CD8-positive, alpha-beta memory T cell (primary cell): ENCODE data around the gene LRRD1. TPM values are rescaled to one million over a fixed set of nuclear protein-coding genes. Genes with fewer than 3 reads are reported as not detected.
"Not testable (repeated sequence)": the region's sequence is repeated elsewhere in the genome, so short reads cannot be mapped to it uniquely, and the experiment has no call there.

Experiments
- CTCF ChIA-PET: fragments of 350-600 bp; sonication (Branson Sonifier 250); formaldehyde crosslinking; loops from one replicate; lab custom pipeline; 2021; ENCODE audit warnings: antibody characterized with exemption; lab: Charles Lee
- POLR2A ChIA-PET: fragments of 350-600 bp; sonication (Branson Sonifier 250); formaldehyde crosslinking; loops from one replicate; lab custom pipeline; 2021; ENCODE audit warnings: antibody characterized with exemption; lab: Charles Lee
- DNase-seq, 5 donors: peaks; one replicate each; pipeline versions ENCODE4 v3.0.0 to v3.0.0-alpha.2; 2020 to 2022; ENCODE audit warnings: mixed read lengths in 1 of 5
- H3K27ac ChIP-seq: one replicate; pipeline ENCODE4 v1.7.0; 2013; ENCODE audit warnings: low read depth, mild to moderate bottlenecking, low read length, moderate library complexity
- H3K27me3 ChIP-seq: 2 replicates; pipeline ENCODE4 v1.7.0; 2013; ENCODE audit warnings: low read length, mild to moderate bottlenecking; ENCODE audit not compliant: insufficient read depth, poor library complexity, severe bottlenecking
- H3K36me3 ChIP-seq: 2 replicates; pipeline ENCODE4 v1.7.0; 2013; ENCODE audit warnings: mild to moderate bottlenecking, low read length, moderate library complexity; ENCODE audit not compliant: insufficient read depth
- H3K4me1 ChIP-seq: 2 replicates; pipeline ENCODE4 v1.7.0; 2013; ENCODE audit warnings: mild to moderate bottlenecking, low read length, moderate library complexity; ENCODE audit not compliant: insufficient read depth
- H3K4me3 ChIP-seq: 2 replicates; pipeline ENCODE4 v1.7.0; 2013; ENCODE audit warnings: mild to moderate bottlenecking, low read length
- H3K9me3 ChIP-seq: 2 replicates; pipeline ENCODE4 v1.7.0; 2013; ENCODE audit warnings: mild to moderate bottlenecking, low read length
- H3K27ac Mint-ChIP-seq, 8 donors: one replicate each; pipeline ENCODE4 v1.8.0; 2020 to 2021; ENCODE audit warnings: mixed read lengths in 8 of 8, mild to moderate bottlenecking in 6 of 8, inconsistent platforms in 3 of 8, moderate library complexity in 3 of 8
- H3K27me3 Mint-ChIP-seq, 2 donors: one replicate each; pipeline ENCODE4 v1.8.0; 2020 to 2021; ENCODE audit warnings: mixed read lengths in 2 of 2, mild to moderate bottlenecking in 1 of 2, moderate library complexity in 1 of 2
- H3K36me3 Mint-ChIP-seq, 3 donors: one replicate each; pipeline ENCODE4 v1.8.0; 2020 to 2021; ENCODE audit warnings: mixed read lengths in 3 of 3, inconsistent platforms in 1 of 3, mild to moderate bottlenecking in 1 of 3
- H3K4me1 Mint-ChIP-seq, 3 donors: one replicate each; pipeline ENCODE4 v1.8.0; 2020 to 2021; ENCODE audit warnings: mixed read lengths in 3 of 3, inconsistent platforms in 1 of 3, mild to moderate bottlenecking in 1 of 3
- H3K4me3 Mint-ChIP-seq, 7 donors: one replicate each; pipeline ENCODE4 v1.8.0; 2020 to 2021; ENCODE audit warnings: mixed read lengths in 7 of 7, mild to moderate bottlenecking in 6 of 7, moderate library complexity in 4 of 7, inconsistent platforms in 2 of 7
- H3K9me3 Mint-ChIP-seq, 5 donors: one replicate each; pipeline ENCODE4 v1.8.0; 2020 to 2022; ENCODE audit warnings: mixed read lengths in 5 of 5, mild to moderate bottlenecking in 3 of 5, moderate library complexity in 2 of 5, inconsistent platforms in 1 of 5
- polyA plus RNA-seq: library from polyadenylated mRNA; unstranded; fragments of 300-500 nt; fragmentation: Illumina TruSeq; gene quantifications from one replicate; pipeline ENCODE4 v1.2.3, GENCODE V29; 2021
- total RNA-seq, 2 experiments: library from RNA; stranded (reverse); gene quantifications; one replicate each; pipeline ENCODE4 v1.2.3, GENCODE V29; 2021

LRRD1 gene
- total and polyA plus RNA-seq, 3 experiments from 2014 or later = not detected

DNA sequence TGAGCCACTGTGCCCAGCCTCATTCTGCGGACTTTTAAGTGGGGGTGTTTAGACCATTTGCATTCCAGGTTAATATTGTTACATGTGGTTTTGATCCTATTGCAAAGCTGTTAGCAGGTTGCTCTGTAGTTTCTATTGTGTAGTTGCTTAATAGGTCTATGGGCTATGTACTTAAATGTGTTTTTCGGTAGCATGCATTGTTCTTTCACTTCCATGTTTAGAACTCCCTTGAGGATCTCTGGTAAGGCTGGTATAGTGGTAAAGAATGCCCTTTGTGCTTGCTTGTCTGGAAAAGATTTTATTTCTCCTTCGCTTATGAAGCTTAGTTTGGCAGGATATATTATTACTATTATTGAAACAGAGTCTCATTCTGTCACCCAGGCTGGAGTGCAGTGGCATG is 13.4 kb upstream of the LRRD1 start:
- Histone ChIP-seq H3K4me1 (no peaks in the 10 kb centered on the region), H3K4me3 (no peak overlapping the region), H3K27ac (no peak overlapping the region), H3K36me3 (no peaks in the 10 kb centered on the region), H3K9me3 (peaks cover 6% of the 10 kb centered on the region), H3K27me3 (no peaks in the 10 kb centered on the region)
- Mint-ChIP-seq H3K9me3 (peaks cover 16 to 41% (median 39%) of the 10 kb centered on the region in 5 donors), H3K36me3 (peaks cover 20 to 30% (median 22%) of the 10 kb centered on the region in 3 donors), H3K27ac (no peak overlapping the region), H3K4me3 (no peak overlapping the region), H3K4me1 (no peaks in the 10 kb centered on the region), H3K27me3 (peaks cover 0 to 1% of the 10 kb centered on the region in 2 donors)
- ChIA-PET CTCF (interaction anchor here (1.6 kb wide), 1 partner anchor 15 kb away, joined by 4 read pairs; no protein-coding TSS in a partner anchor), POLR2A (no interaction called here)
- no peak for DNase-seq

DNA sequence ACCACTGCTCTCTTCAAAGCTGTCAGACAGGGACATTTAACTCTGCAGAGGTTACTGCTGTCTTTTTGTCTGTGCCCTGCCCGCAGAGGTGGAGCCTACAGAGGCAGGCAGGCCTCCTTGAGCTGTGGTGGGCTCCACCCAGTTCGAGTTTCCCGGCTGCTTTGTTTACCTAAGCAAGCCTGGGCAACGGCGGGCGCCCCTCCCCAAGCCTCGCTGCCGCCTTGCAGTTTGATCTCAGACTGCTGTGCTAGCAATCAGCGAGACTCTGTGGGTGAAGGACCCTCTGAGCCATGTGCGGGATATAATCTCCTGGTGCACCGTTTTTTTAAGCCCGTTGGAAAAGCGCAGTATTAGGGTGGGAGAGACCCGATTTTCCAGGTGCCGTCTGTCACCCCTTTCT is 10.3 kb upstream of the LRRD1 start:
- H3K27me3 Mint-ChIP-seq, H3K36me3 ChIP-seq, DNase-seq, H3K27ac ChIP-seq, H3K27me3 ChIP-seq, H3K27ac Mint-ChIP-seq, H3K4me1 Mint-ChIP-seq, CTCF ChIA-PET, H3K9me3 ChIP-seq, H3K4me3 ChIP-seq, H3K4me3 Mint-ChIP-seq, POLR2A ChIA-PET, H3K4me1 ChIP-seq: not testable (repeated sequence)
- Mint-ChIP-seq H3K36me3 (peaks cover 3 to 22% (median 6%) of the 10 kb centered on the region in 3 donors), H3K9me3 (peaks cover 16 to 49% (median 43%) of the 10 kb centered on the region in 5 donors)

DNA sequence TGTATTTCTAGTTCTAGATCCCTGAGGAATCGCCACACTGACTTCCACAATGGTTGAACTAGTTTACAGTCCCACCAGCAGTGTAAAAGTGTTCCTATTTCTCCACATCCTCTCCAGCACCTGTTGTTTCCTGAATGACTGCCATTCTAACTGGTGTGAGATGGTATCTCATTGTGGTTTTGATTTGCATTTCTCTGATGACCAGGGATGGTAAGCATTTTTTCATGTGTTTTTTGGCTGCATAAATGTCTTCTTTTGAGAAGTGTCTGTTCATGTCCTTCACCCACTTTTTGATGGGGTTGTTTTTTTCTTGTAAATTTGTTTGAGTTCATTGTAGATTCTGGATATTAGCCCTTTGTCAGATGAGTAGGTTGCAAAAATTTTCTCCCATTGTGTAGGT is 5.4 kb upstream of the LRRD1 start:
- CTCF ChIA-PET, H3K27me3 Mint-ChIP-seq, H3K4me1 Mint-ChIP-seq, H3K36me3 Mint-ChIP-seq, H3K27me3 ChIP-seq, H3K36me3 ChIP-seq, H3K4me3 ChIP-seq, H3K27ac Mint-ChIP-seq, POLR2A ChIA-PET, H3K4me1 ChIP-seq, H3K9me3 ChIP-seq, H3K4me3 Mint-ChIP-seq, H3K27ac ChIP-seq, DNase-seq: not testable (repeated sequence)
- H3K9me3 Mint-ChIP-seq = peaks cover 0 to 21% (median 17%) of the 10 kb centered on the region in 5 donors

DNA sequence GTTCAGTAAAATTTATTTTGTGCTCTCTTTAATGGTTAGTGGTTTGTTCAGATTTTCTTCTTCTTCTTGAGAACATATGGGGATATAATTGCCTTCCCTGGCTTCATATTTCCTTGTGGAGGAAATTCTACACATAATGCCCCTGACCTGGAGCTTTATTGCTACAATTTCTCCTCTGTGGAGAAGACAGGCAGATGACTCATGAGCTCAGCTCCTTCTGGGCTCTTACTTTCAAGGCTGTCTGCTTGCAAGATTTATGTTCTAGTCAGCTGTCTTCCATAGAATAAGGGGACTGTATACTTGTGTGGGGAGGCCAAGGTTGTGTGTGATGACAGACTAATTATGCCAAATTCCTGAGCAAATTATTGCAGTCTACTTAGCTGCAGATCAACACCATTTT is 1.6 kb downstream of the LRRD1 start:
- H3K36me3 Mint-ChIP-seq = no peaks in the 10 kb centered on the region
- peaks cover 0 to 11% of the 10 kb centered on the region in 2 donors for H3K27me3 Mint-ChIP-seq
- no peaks in the 10 kb centered on the region for H3K9me3 ChIP-seq
- ChIA-PET CTCF (interaction anchor here (1.2 kb wide), 1 partner anchor 16 kb away, joined by 4 read pairs; no protein-coding TSS in a partner anchor), POLR2A (no interaction called here)
- H3K9me3 Mint-ChIP-seq = peaks cover 0 to 3% (median 0%) of the 10 kb centered on the region in 5 donors
- no peak overlapping the region for H3K4me3 ChIP-seq
- no peak overlapping the region for H3K27ac ChIP-seq
- no peak overlapping the region for H3K27ac Mint-ChIP-seq
- no peaks in the 10 kb centered on the region for H3K27me3 ChIP-seq
- H3K4me1 ChIP-seq = peaks cover 6% of the 10 kb centered on the region
- DNase-seq = no peak
- H3K4me1 Mint-ChIP-seq = peaks cover 6 to 13% (median 12%) of the 10 kb centered on the region in 3 donors
- no peaks in the 10 kb centered on the region for H3K36me3 ChIP-seq
- no peak overlapping the region for H3K4me3 Mint-ChIP-seq

DNA sequence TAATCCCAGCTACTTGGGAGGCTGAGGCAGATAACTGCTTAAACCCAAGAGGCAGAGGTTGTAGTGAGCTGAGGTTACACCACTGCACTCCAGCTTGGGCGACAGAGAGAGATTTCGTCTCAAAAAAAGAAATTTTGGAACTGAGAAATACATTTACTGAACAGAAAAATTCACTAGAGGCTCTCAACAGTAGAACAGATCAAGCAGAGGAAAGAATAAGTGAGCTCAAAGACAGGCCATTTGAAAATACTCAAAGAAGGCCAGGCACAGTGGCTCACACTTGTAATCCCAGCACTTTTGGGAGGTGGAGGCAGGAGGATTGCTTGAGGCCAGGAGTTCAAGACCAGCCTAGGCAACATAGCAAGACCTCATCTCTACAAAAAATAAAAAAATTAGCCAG is 9.4 kb downstream of the LRRD1 start:
- H3K4me1 ChIP-seq, H3K9me3 Mint-ChIP-seq, H3K4me3 Mint-ChIP-seq, H3K27me3 ChIP-seq, POLR2A ChIA-PET, H3K4me3 ChIP-seq, CTCF ChIA-PET, DNase-seq, H3K36me3 Mint-ChIP-seq, H3K27ac Mint-ChIP-seq, H3K4me1 Mint-ChIP-seq, H3K36me3 ChIP-seq, H3K9me3 ChIP-seq, H3K27ac ChIP-seq: not testable (repeated sequence)
- peaks cover 4 to 17% of the 10 kb centered on the region in 2 donors for H3K27me3 Mint-ChIP-seq

DNA sequence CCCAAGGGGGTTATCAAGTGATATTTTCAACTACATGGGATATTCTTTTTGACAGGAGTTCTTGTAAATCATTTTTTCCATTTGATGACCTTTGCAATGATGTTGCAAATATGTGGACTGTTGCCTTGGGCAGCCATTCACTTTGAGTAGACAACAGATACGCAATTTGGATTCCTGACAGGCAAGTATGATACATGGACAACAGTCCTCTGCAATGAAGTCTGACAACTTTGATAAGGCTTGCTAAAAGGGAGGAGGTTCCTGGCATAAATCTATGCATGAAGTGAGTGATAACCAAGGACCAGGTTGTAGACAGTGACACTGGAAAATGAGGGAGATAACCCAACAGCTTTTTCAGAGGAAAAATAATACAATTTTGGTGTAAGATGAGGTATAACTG is 17.7 kb downstream of the LRRD1 start:
- Histone ChIP-seq H3K36me3 (no peaks in the 10 kb centered on the region), H3K27ac (no peak overlapping the region), H3K27me3 (no peaks in the 10 kb centered on the region), H3K9me3 (no peaks in the 10 kb centered on the region), H3K4me1 (no peaks in the 10 kb centered on the region), H3K4me3 (no peak overlapping the region)
- Mint-ChIP-seq H3K27ac (no peak overlapping the region), H3K4me3 (no peak overlapping the region), H3K27me3 (peaks cover 10 to 15% of the 10 kb centered on the region in 2 donors), H3K9me3 (no peaks in the 10 kb centered on the region), H3K36me3 (no peaks in the 10 kb centered on the region), H3K4me1 (peaks cover 0 to 2% (median 0%) of the 10 kb centered on the region in 3 donors)
- POLR2A ChIA-PET = no interaction called here
- CTCF ChIA-PET = no interaction called here
- DNase-seq = no peak

DNA sequence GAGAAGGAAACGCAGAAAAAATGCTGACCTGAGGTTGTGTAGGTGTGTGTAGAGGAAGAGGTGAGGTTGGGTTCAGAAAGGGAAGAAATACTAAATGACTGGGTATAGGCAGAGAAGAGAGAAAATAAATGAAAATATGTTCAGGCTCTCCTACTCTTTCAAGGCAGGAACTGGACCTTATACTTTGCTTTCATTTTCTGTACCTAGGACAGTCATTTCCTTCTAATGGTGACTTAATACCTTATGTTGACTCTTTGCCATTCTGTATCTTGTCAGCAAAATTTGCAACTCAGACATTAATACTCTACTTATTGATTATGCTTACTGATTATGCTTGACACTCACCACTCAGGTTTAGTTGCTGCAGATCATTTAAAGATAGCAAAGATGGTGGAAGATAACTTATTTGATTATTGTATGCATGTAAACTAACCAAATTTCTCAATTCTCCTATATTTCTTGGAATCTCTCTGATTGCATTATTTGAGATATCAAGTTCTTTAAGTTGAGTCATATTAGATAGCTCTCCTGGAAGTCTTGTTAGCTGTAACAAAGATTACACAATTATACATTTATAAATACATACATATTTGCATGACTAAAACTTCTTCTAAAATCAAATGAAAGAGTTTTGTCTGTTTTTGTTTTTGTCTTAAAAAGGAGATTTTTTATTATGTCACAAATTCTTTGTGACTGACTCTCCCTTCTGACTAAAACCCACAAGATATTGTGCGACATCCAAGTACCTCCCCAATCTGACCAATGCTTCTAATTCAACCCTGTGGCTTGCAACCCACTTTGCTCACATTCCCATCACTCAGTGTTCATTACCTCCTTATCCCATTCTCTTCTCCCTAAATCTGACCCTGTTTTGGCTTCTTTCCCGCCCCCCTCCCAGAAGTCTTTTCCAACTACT is 20.0 kb downstream of the LRRD1 start:
- ChIA-PET POLR2A (no interaction called here), CTCF (no interaction called here)

DNA sequence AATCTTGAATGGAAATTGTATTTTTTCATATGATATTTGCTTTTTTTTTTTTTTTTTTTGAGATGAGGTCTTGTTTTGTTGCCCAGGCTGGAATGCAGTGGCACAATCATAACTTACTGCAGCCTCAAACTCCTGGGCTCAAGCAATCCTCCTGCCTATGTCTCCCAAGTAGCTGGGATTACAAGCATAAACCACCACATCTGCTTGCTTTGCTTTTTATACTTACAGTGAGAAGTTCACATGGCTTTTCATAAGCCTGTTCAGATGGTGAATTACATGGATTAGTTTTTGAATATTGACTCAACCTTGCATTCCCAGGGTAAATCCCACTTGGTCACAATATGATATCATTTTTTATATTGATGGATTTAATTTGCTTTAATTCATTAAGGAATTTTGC is 22.0 kb downstream of the LRRD1 start:
- Mint-ChIP-seq H3K4me1 (peaks cover 0 to 2% (median 0%) of the 10 kb centered on the region in 3 donors), H3K27me3 (peaks cover 7 to 14% of the 10 kb centered on the region in 2 donors), H3K9me3 (no peaks in the 10 kb centered on the region), H3K27ac (no peak overlapping the region), H3K4me3 (no peak overlapping the region), H3K36me3 (no peaks in the 10 kb centered on the region)
- no peak overlapping the region for H3K4me3 ChIP-seq
- POLR2A ChIA-PET = interaction anchor here (0.7 kb wide), 1 partner anchor 1856 kb away, joined by 3 read pairs; no protein-coding TSS in a partner anchor
- no peaks in the 10 kb centered on the region for H3K27me3 ChIP-seq
- no peak for DNase-seq
- H3K36me3 ChIP-seq = no peaks in the 10 kb centered on the region
- H3K4me1 ChIP-seq = no peaks in the 10 kb centered on the region
- CTCF ChIA-PET = no interaction called here
- H3K9me3 ChIP-seq = no peaks in the 10 kb centered on the region
- no peak overlapping the region for H3K27ac ChIP-seq

More for the DNA sequence above, 20.0 kb downstream of the LRRD1 start:
- Mint-ChIP-seq H3K27me3 (peaks cover 10 to 20% of the 10 kb centered on the region in 2 donors), H3K36me3 (no peaks in the 10 kb centered on the region), H3K4me3 (no peak overlapping the region), H3K9me3 (no peaks in the 10 kb centered on the region), H3K27ac (no peak overlapping the region), H3K4me1 (peaks cover 0 to 2% (median 0%) of the 10 kb centered on the region in 3 donors)
- Histone ChIP-seq H3K27me3 (no peaks in the 10 kb centered on the region), H3K4me3 (no peak overlapping the region), H3K9me3 (no peaks in the 10 kb centered on the region), H3K36me3 (no peaks in the 10 kb centered on the region), H3K4me1 (no peaks in the 10 kb centered on the region), H3K27ac (no peak overlapping the region)
- DNase-seq = no peak
